CD8-positive, alpha-beta memory T cell (primary cell): ENCODE measurements around the gene CLN6. TPM values are rescaled to one million over a fixed set of nuclear protein-coding genes. Genes with fewer than 3 reads are reported as not detected.

Source experiments
- CTCF ChIA-PET: fragments of 350-600 bp; sonication (Branson Sonifier 250); formaldehyde crosslinking; loops from one replicate; lab custom pipeline; 2021; ENCODE audit warnings: antibody characterized with exemption; lab: Charles Lee
- POLR2A ChIA-PET: fragments of 350-600 bp; sonication (Branson Sonifier 250); formaldehyde crosslinking; loops from one replicate; lab custom pipeline; 2021; ENCODE audit warnings: antibody characterized with exemption; lab: Charles Lee
- DNase-seq, 5 donors: peaks; one replicate each; pipeline versions ENCODE4 v3.0.0 to v3.0.0-alpha.2; 2020 to 2022; ENCODE audit warnings: mixed read lengths in 1 of 5
- H3K27ac ChIP-seq: one replicate; pipeline ENCODE4 v1.7.0; 2013; ENCODE audit warnings: low read depth, mild to moderate bottlenecking, low read length, moderate library complexity
- H3K27me3 ChIP-seq: 2 replicates; pipeline ENCODE4 v1.7.0; 2013; ENCODE audit warnings: low read length, mild to moderate bottlenecking; ENCODE audit not compliant: insufficient read depth, poor library complexity, severe bottlenecking
- H3K36me3 ChIP-seq: 2 replicates; pipeline ENCODE4 v1.7.0; 2013; ENCODE audit warnings: mild to moderate bottlenecking, low read length, moderate library complexity; ENCODE audit not compliant: insufficient read depth
- H3K4me1 ChIP-seq: 2 replicates; pipeline ENCODE4 v1.7.0; 2013; ENCODE audit warnings: mild to moderate bottlenecking, low read length, moderate library complexity; ENCODE audit not compliant: insufficient read depth
- H3K4me3 ChIP-seq: 2 replicates; pipeline ENCODE4 v1.7.0; 2013; ENCODE audit warnings: mild to moderate bottlenecking, low read length
- H3K9me3 ChIP-seq: 2 replicates; pipeline ENCODE4 v1.7.0; 2013; ENCODE audit warnings: mild to moderate bottlenecking, low read length
- H3K27ac Mint-ChIP-seq, 8 donors: one replicate each; pipeline ENCODE4 v1.8.0; 2020 to 2021; ENCODE audit warnings: mixed read lengths in 8 of 8, mild to moderate bottlenecking in 6 of 8, inconsistent platforms in 3 of 8, moderate library complexity in 3 of 8
- H3K27me3 Mint-ChIP-seq, 2 donors: one replicate each; pipeline ENCODE4 v1.8.0; 2020 to 2021; ENCODE audit warnings: mixed read lengths in 2 of 2, mild to moderate bottlenecking in 1 of 2, moderate library complexity in 1 of 2
- H3K36me3 Mint-ChIP-seq, 3 donors: one replicate each; pipeline ENCODE4 v1.8.0; 2020 to 2021; ENCODE audit warnings: mixed read lengths in 3 of 3, inconsistent platforms in 1 of 3, mild to moderate bottlenecking in 1 of 3
- H3K4me1 Mint-ChIP-seq, 3 donors: one replicate each; pipeline ENCODE4 v1.8.0; 2020 to 2021; ENCODE audit warnings: mixed read lengths in 3 of 3, inconsistent platforms in 1 of 3, mild to moderate bottlenecking in 1 of 3
- H3K4me3 Mint-ChIP-seq, 7 donors: one replicate each; pipeline ENCODE4 v1.8.0; 2020 to 2021; ENCODE audit warnings: mixed read lengths in 7 of 7, mild to moderate bottlenecking in 6 of 7, moderate library complexity in 4 of 7, inconsistent platforms in 2 of 7
- H3K9me3 Mint-ChIP-seq, 5 donors: one replicate each; pipeline ENCODE4 v1.8.0; 2020 to 2022; ENCODE audit warnings: mixed read lengths in 5 of 5, mild to moderate bottlenecking in 3 of 5, moderate library complexity in 2 of 5, inconsistent platforms in 1 of 5
- polyA plus RNA-seq: library from polyadenylated mRNA; unstranded; fragments of 300-500 nt; fragmentation: Illumina TruSeq; gene quantifications from one replicate; pipeline ENCODE4 v1.2.3, GENCODE V29; 2021
- total RNA-seq, 2 experiments: library from RNA; stranded (reverse); gene quantifications; one replicate each; pipeline ENCODE4 v1.2.3, GENCODE V29; 2021

The CLN6 gene
- total and polyA plus RNA-seq, 3 experiments from 2014 or later: 2.3 to 73.8 (median 69.1) TPM

- Histone ChIP-seq H3K9me3 (no peaks in the 10 kb centered on the region), H3K27me3 (no peaks in the 10 kb centered on the region), H3K4me3 (no peak overlapping the region), H3K36me3 (no peaks in the 10 kb centered on the region), H3K4me1 (no peaks in the 10 kb centered on the region), H3K27ac (no peak overlapping the region)
- Mint-ChIP-seq H3K9me3 (no peaks in the 10 kb centered on the region), H3K4me1 (no peaks in the 10 kb centered on the region), H3K36me3 (peaks cover 0 to 1% (median 0%) of the 10 kb centered on the region in 3 donors), H3K27me3 (peaks cover 0 to 2% of the 10 kb centered on the region in 2 donors), H3K27ac (peak overlapping the region in 3 of 8 donors; percentile 24 to 70 (median 50)), H3K4me3 (no peak overlapping the region)
- no peak for DNase-seq
- ChIA-PET POLR2A (no interaction called here), CTCF (no interaction called here)
Observed at GRCh38 chr15:68201879-68202261, 27.7 kb downstream of the CLN6 start.

GRCh38 chr15:68201153-68201878 is 28.2 kb downstream of the CLN6 start:
- Mint-ChIP-seq H3K27ac (peak overlapping the region in 2 of 8 donors; percentile 24 to 70), H3K9me3 (no peaks in the 10 kb centered on the region), H3K36me3 (peaks cover 0 to 1% (median 0%) of the 10 kb centered on the region in 3 donors), H3K27me3 (peaks cover 0 to 2% of the 10 kb centered on the region in 2 donors), H3K4me1 (no peaks in the 10 kb centered on the region), H3K4me3 (no peak overlapping the region)
- POLR2A ChIA-PET: no interaction called here
- Histone ChIP-seq H3K27ac (no peak overlapping the region), H3K27me3 (no peaks in the 10 kb centered on the region), H3K4me3 (no peak overlapping the region), H3K36me3 (no peaks in the 10 kb centered on the region), H3K4me1 (no peaks in the 10 kb centered on the region), H3K9me3 (no peaks in the 10 kb centered on the region)
- DNase-seq: no peak
- CTCF ChIA-PET: no interaction called here

DNA sequence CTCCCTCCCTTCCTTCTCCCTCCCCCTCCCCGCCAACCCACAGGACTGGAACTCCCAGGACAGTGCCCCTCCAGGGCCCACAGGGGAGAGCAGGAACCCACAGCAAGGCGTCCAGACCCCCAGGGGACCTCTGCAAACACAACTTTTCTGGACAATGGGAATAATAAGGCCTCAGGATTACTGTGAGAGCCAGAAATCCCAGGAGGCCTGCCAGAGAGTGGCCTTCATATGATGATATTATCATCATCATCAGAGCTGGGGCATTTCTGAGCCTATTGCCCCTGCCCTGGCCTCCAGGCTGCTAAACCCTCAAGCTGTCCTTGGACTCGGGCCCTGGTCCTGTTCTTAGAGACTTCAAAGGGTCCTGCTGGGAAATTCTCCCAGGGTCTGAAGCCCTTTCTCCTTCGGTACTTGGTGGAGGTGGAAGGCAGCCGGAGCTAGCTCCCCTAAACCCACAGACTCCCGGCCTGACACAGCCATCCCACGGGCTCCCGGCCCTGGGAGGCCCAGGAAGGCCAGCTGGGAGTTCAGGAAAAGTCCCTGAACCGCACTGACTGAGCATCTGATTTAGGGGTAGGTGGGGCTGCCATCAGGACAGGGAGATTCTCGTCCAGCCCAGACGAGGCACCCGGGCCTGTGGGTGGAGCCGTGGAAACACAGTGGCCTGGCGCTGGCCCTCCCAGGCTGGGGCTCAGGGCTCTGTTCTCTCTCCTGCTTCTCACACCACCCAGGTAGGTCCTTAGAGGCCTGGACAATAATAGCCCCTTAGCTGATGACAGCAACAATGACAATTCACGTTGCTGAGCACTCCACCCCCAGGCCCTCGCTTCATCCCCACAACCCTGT is 29.3 kb downstream of the CLN6 start:
- H3K27ac ChIP-seq: no peak overlapping the region
- no peak overlapping the region for H3K4me3 Mint-ChIP-seq
- H3K27ac Mint-ChIP-seq: peak overlapping the region in 1 of 8 donors; percentile 24
- peaks cover 0 to 2% of the 10 kb centered on the region in 2 donors for H3K27me3 Mint-ChIP-seq
- no peaks in the 10 kb centered on the region for H3K36me3 ChIP-seq
- H3K4me1 ChIP-seq: no peaks in the 10 kb centered on the region
- no peaks in the 10 kb centered on the region for H3K27me3 ChIP-seq
- DNase-seq: no peak
- peaks cover 0 to 1% (median 0%) of the 10 kb centered on the region in 3 donors for H3K36me3 Mint-ChIP-seq
- H3K9me3 ChIP-seq: no peaks in the 10 kb centered on the region
- H3K4me3 ChIP-seq: no peak overlapping the region
- CTCF ChIA-PET: no interaction called here
- POLR2A ChIA-PET: no interaction called here
- no peaks in the 10 kb centered on the region for H3K4me1 Mint-ChIP-seq
- H3K9me3 Mint-ChIP-seq: no peaks in the 10 kb centered on the region

GRCh38 chr15:68199340-68199739 is 30.2 kb downstream of the CLN6 start:
- no peaks in the 10 kb centered on the region for H3K27me3 ChIP-seq
- CTCF ChIA-PET: no interaction called here
- POLR2A ChIA-PET: no interaction called here
- H3K36me3 ChIP-seq: no peaks in the 10 kb centered on the region
- H3K4me1 ChIP-seq: no peaks in the 10 kb centered on the region
- Mint-ChIP-seq H3K4me3 (no peak overlapping the region), H3K27me3 (peaks cover 0 to 2% of the 10 kb centered on the region in 2 donors), H3K36me3 (peaks cover 0 to 6% (median 0%) of the 10 kb centered on the region in 3 donors), H3K9me3 (no peaks in the 10 kb centered on the region), H3K4me1 (no peaks in the 10 kb centered on the region), H3K27ac (peak overlapping the region in 2 of 8 donors; percentile 20 to 44)
- H3K4me3 ChIP-seq: no peak overlapping the region
- no peak for DNase-seq
- no peak overlapping the region for H3K27ac ChIP-seq
- H3K9me3 ChIP-seq: no peaks in the 10 kb centered on the region

- no peak overlapping the region for H3K4me3 Mint-ChIP-seq
- H3K4me3 ChIP-seq: no peak overlapping the region
- POLR2A ChIA-PET: no interaction called here
Observed at GRCh38 chr15:68197661-68198437, 31.7 kb downstream of the CLN6 start.

GRCh38 chr15:68197170-68197492 is 32.4 kb downstream of the CLN6 start:
- H3K4me3 ChIP-seq: no peak overlapping the region
- ChIA-PET CTCF (no interaction called here), POLR2A (no interaction called here)
- H3K27me3 Mint-ChIP-seq: peaks cover 0 to 2% of the 10 kb centered on the region in 2 donors
- H3K36me3 ChIP-seq: peaks cover 6% of the 10 kb centered on the region
- peak overlapping the region in 5 of 8 donors; percentile 17 to 91 (median 56) for H3K27ac Mint-ChIP-seq
- no peaks in the 10 kb centered on the region for H3K9me3 Mint-ChIP-seq
- H3K9me3 ChIP-seq: no peaks in the 10 kb centered on the region
- H3K4me1 ChIP-seq: no peaks in the 10 kb centered on the region
- peaks cover 0 to 23% (median 6%) of the 10 kb centered on the region in 3 donors for H3K36me3 Mint-ChIP-seq
- no peak for DNase-seq
- peak overlapping the region in 1 of 7 donors; percentile 8 for H3K4me3 Mint-ChIP-seq
- H3K27me3 ChIP-seq: no peaks in the 10 kb centered on the region
- no peaks in the 10 kb centered on the region for H3K4me1 Mint-ChIP-seq
- no peak overlapping the region for H3K27ac ChIP-seq

More at GRCh38 chr15:68197661-68198437, 31.7 kb downstream of the CLN6 start:
- Histone ChIP-seq H3K27ac (no peak overlapping the region), H3K36me3 (peaks cover 6% of the 10 kb centered on the region), H3K9me3 (no peaks in the 10 kb centered on the region), H3K27me3 (no peaks in the 10 kb centered on the region), H3K4me1 (no peaks in the 10 kb centered on the region)
- no peak for DNase-seq
- peak overlapping the region in 4 of 8 donors; percentile 6 to 91 (median 52) for H3K27ac Mint-ChIP-seq
- peaks cover 0 to 2% of the 10 kb centered on the region in 2 donors for H3K27me3 Mint-ChIP-seq
- CTCF ChIA-PET: no interaction called here
- no peaks in the 10 kb centered on the region for H3K9me3 Mint-ChIP-seq
- H3K4me1 Mint-ChIP-seq: no peaks in the 10 kb centered on the region
- H3K36me3 Mint-ChIP-seq: peaks cover 0 to 17% (median 4%) of the 10 kb centered on the region in 3 donors

GRCh38 chr15:68196445-68197169 is 32.9 kb downstream of the CLN6 start:
- Histone ChIP-seq H3K27ac (no peak overlapping the region), H3K9me3 (no peaks in the 10 kb centered on the region), H3K4me3 (no peak overlapping the region), H3K36me3 (peaks cover 11% of the 10 kb centered on the region), H3K27me3 (no peaks in the 10 kb centered on the region), H3K4me1 (no peaks in the 10 kb centered on the region)
- Mint-ChIP-seq H3K27ac (peak overlapping the region in 2 of 8 donors; percentile 23 to 81), H3K36me3 (peaks cover 0 to 28% (median 6%) of the 10 kb centered on the region in 3 donors), H3K4me1 (no peaks in the 10 kb centered on the region), H3K4me3 (no peak overlapping the region), H3K9me3 (no peaks in the 10 kb centered on the region), H3K27me3 (peaks cover 0 to 2% of the 10 kb centered on the region in 2 donors)
- CTCF ChIA-PET: interaction anchor here (1.1 kb wide), 1 partner anchor 81 kb away, joined by 3 read pairs; the partner anchor contains the start of gene FEM1B
- DNase-seq: no peak
- POLR2A ChIA-PET: no interaction called here
